ENCODE data around the gene RAD51B. TPM values are rescaled to one million over a fixed set of nuclear protein-coding genes. Genes with fewer than 3 reads are reported as not detected.

The RAD51B gene
- total RNA-seq, 1 experiment from 2014 or later = 16.7 TPM

GRCh38 chr14:68673464-68673863, 853.9 kb downstream of the RAD51B start:
- Histone ChIP-seq H3K4me2 (ENCODE audit: insufficient read depth, insufficient read length, low read length) (no peak overlapping the region), H4K91ac (ENCODE audit: insufficient read length, low read depth, low read length) (no peak overlapping the region), H4K20me1 (ENCODE audit: control insufficient read depth, insufficient read depth, insufficient read length) (no peaks in the 10 kb centered on the region), H2BK15ac (ENCODE audit: low read depth, low read length) (no peak overlapping the region), H2BK5ac (ENCODE audit: insufficient read length, low read length) (no peak overlapping the region), H3K27ac (ENCODE audit: insufficient read length, low read depth, low read length) (no peak overlapping the region), H3K79me2 (ENCODE audit: insufficient read depth, low read length) (no peaks in the 10 kb centered on the region), H2AFZ (ENCODE audit: low read length) (no peak overlapping the region), H3K9ac (ENCODE audit: extremely low read depth, insufficient read length, low read length) (no peak overlapping the region), H2BK12ac (ENCODE audit: insufficient read length, low read depth, low read length) (no peak overlapping the region), H3K9me3 (ENCODE audit: control insufficient read depth, low read depth, low read length) (no peaks in the 10 kb centered on the region), H3K14ac (ENCODE audit: insufficient read depth, low read length) (no peak overlapping the region), H3K4ac (ENCODE audit: low read depth, low read length) (no peak overlapping the region), H4K5ac (ENCODE audit: insufficient read length, low read depth, low read length) (no peak overlapping the region), H3K23me2 (ENCODE audit: insufficient read length, low read depth, low read length, poor library complexity, severe bottlenecking) (no peaks in the 10 kb centered on the region), H3K56ac (ENCODE audit: insufficient read length, low read depth, low read length) (no peak overlapping the region), H2BK120ac (ENCODE audit: low read depth, low read length, poor library complexity, severe bottlenecking) (no peak overlapping the region), H3K4me1 (ENCODE audit: insufficient read depth, low read length) (no peaks in the 10 kb centered on the region), H3K79me1 (ENCODE audit: insufficient read depth, low read depth, low read length, poor library complexity, severe bottlenecking) (no peaks in the 10 kb centered on the region), H2BK20ac (ENCODE audit: low read depth, low read length, poor library complexity, severe bottlenecking) (no peak overlapping the region), H3T11ph (ENCODE audit: low read length) (no peak overlapping the region), H4K8ac (replicated peaks; ENCODE audit: insufficient read length, low read depth, low read length) (no peak overlapping the region), H3K18ac (ENCODE audit: insufficient read length, low read depth, low read length) (no peak overlapping the region), H3K27me3 (ENCODE audit: insufficient read depth, low read length) (no peaks in the 10 kb centered on the region), H2AK5ac (ENCODE audit: insufficient read length, low read length) (no peak overlapping the region), H3K23ac (ENCODE audit: insufficient read length, low read depth, low read length) (no peak overlapping the region)
- DNase-seq = no peak
- Mint-ChIP-seq H3K27me3 (ENCODE audit: low read depth) (peaks cover 3% of the 10 kb centered on the region), H3K4me3 (no peak overlapping the region), H3K36me3 (ENCODE audit: insufficient read depth in 1 of 3, low read depth in 3 of 3) (no peaks in the 10 kb centered on the region; a peak in 1 of 7 replicates), H3K27ac (no peak overlapping the region), H3K4me1 (peaks cover 2 to 6% of the 10 kb centered on the region in 2 experiments; a peak in 2 of 4 replicates), H3K9me3 (no peaks in the 10 kb centered on the region)
- TF ChIP-seq, protein P1, sequence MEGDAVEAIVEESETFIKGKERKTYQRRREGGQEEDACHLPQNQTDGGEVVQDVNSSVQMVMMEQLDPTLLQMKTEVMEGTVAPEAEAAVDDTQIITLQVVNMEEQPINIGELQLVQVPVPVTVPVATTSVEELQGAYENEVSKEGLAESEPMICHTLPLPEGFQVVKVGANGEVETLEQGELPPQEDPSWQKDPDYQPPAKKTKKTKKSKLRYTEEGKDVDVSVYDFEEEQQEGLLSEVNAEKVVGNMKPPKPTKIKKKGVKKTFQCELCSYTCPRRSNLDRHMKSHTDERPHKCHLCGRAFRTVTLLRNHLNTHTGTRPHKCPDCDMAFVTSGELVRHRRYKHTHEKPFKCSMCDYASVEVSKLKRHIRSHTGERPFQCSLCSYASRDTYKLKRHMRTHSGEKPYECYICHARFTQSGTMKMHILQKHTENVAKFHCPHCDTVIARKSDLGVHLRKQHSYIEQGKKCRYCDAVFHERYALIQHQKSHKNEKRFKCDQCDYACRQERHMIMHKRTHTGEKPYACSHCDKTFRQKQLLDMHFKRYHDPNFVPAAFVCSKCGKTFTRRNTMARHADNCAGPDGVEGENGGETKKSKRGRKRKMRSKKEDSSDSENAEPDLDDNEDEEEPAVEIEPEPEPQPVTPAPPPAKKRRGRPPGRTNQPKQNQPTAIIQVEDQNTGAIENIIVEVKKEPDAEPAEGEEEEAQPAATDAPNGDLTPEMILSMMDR (conservative IDR thresholded peaks at IDR 0.05) = no peak
- no CpG with 5 or more reads among the region's 5 CpGs for WGBS (ENCODE audit: extremely low coverage, insufficient read length, low lambda C conversion rate)
